Lower leg skin (tissue), 4 donors: ENCODE data around the gene LINGO3. TPM values are rescaled to one million over a fixed set of nuclear protein-coding genes. Genes with fewer than 3 reads are reported as not detected.

Experiments
- DNase-seq, 2 donors: peaks; one replicate each; pipeline ENCODE4 v3.0.0-alpha.2; 2019; ENCODE audit warnings: low spot score in 2 of 2
- H3K4me3 ChIP-seq: fragments of 200-600 bp; sonication (generic); 2 replicates; pipeline ENCODE4 v1.5.1; 2017; ENCODE audit warnings: mild to moderate bottlenecking, low read depth; ENCODE audit not compliant: poor library complexity, severe bottlenecking
- CTCF ChIP-seq, 3 donors: fragments of 450-650 bp; IDR thresholded peaks; one replicate each; pipeline ENCODE4 v1.5.1; 2016; ENCODE audit warnings: antibody characterized with exemption in 3 of 3, mild to moderate bottlenecking in 3 of 3, moderate library complexity in 2 of 3
- POLR2A ChIP-seq, 2 donors: fragments of 450-650 bp; IDR thresholded peaks; one replicate each; pipeline ENCODE4 v1.6.1; 2016 to 2017; ENCODE audit warnings: antibody characterized with exemption in 2 of 2, mild to moderate bottlenecking in 1 of 2, moderate library complexity in 1 of 2
- WGBS, 2 donors: methylation state at CpG; one replicate each; pipeline ENCODE4 v1.1.5; 2018; 5-methylcytosine and 5-hydroxymethylcytosine counted together
- intact Hi-C: fragments of 100-400 bp; cut with DNase I; formaldehyde crosslinking; loops from one replicate; pipeline ENCODE4 v1.15.0; 2023; ENCODE audit warnings: low total_unique reads
- total RNA-seq, 4 donors: library from RNA; depleted of rRNA; stranded (reverse); fragments of >200 nt; gene quantifications; one replicate each; pipeline ENCODE4 v1.1.0, GENCODE V29; 2016

Gene LINGO3
- total RNA-seq, 4 donors from 2014 or later: 0.26 TPM; not detected in 3

- intact Hi-C loops: no loop called here
- no peak for DNase-seq
- TF ChIP-seq POLR2A (IDR thresholded peaks at IDR 0.05) (no peak), CTCF (IDR thresholded peaks at IDR 0.05) (no peak)
- no peak overlapping the region for H3K4me3 ChIP-seq
- WGBS, 2 donors: 55 to 58% methylated on average over 13 of the region's 13 CpGs
Measured at GRCh38 chr19:2329501-2329916, 21.6 kb upstream of the LINGO3 start.

GRCh38 chr19:2329149-2329478 lies 21.2 kb upstream of the LINGO3 start:
- DNase-seq: no peak
- WGBS, 2 donors: 0 to 2% methylated on average over 11 to 15 of the region's 16 CpGs
- intact Hi-C loops: no loop called here

GRCh38 chr19:2328401-2329148 lies 20.6 kb upstream of the LINGO3 start, which contains the start of the genes LSM7 and SPPL2B:
Gene LSM7 (minus strand): TSS chr19:2328586. CDS start chr19:2328566, 20 bp downstream.
Gene SPPL2B (plus strand): TSS chr19:2328684. CDS start chr19:2328710, 26 bp downstream.
- intact Hi-C loops: no loop called here
- 0% methylated on average over 43 to 89 of the region's 89 CpGs for WGBS, 2 donors
- peak; percentile 83 to 98 for DNase-seq
- peak within 1 kb of the TSS; percentile 76 for H3K4me3 ChIP-seq
- no peak for TF ChIP-seq CTCF (IDR thresholded peaks at IDR 0.05)
- no peak for TF ChIP-seq POLR2A (IDR thresholded peaks at IDR 0.05)

More at GRCh38 chr19:2329149-2329478, 21.2 kb upstream of the LINGO3 start:
- no peak for TF ChIP-seq POLR2A (IDR thresholded peaks at IDR 0.05)
- no peak for TF ChIP-seq CTCF (IDR thresholded peaks at IDR 0.05)
- H3K4me3 ChIP-seq: peak overlapping the region; percentile 76

- H3K4me3 ChIP-seq: peak overlapping the region; percentile 76
- DNase-seq: peak in 1 of 2 donors; percentile 33
- WGBS, 2 donors: 1% methylated on average over 18 of the region's 18 CpGs
- TF ChIP-seq POLR2A (IDR thresholded peaks at IDR 0.05) (no peak), CTCF (IDR thresholded peaks at IDR 0.05) (no peak)
- intact Hi-C loops: no loop called here
Measured at GRCh38 chr19:2327773-2328400, 19.9 kb upstream of the LINGO3 start.

- H3K4me3 ChIP-seq: no peak overlapping the region
- TF ChIP-seq POLR2A (IDR thresholded peaks at IDR 0.05) (no peak), CTCF (IDR thresholded peaks at IDR 0.05) (no peak)
- intact Hi-C loops: no loop called here
- WGBS, 2 donors: 86 to 93% methylated on average over 8 to 16 of the region's 16 CpGs
- no peak for DNase-seq
Measured at GRCh38 chr19:2326699-2327360, 18.9 kb upstream of the LINGO3 start.
